Testis (tissue), 2 donors: ENCODE results near the gene PI4K2B.

ENCODE experiments used
- CTCF ChIP-seq, 3 experiments: fragments of 450-650 bp in 2 of 3; fragments of 200-600 bp in 1 of 3; sonication (generic) in 1 of 3; IDR thresholded peaks; one replicate each; pipeline ENCODE4 v1.5.1; 2016 to 2019; ENCODE audit warnings: antibody characterized with exemption in 3 of 3, mild to moderate bottlenecking in 2 of 3, moderate library complexity in 1 of 3
- POLR2A ChIP-seq: fragments of 450-650 bp; IDR thresholded peaks from one replicate; pipeline ENCODE4 v1.6.1; 2017; ENCODE audit warnings: antibody characterized with exemption, mild to moderate bottlenecking, moderate library complexity

GRCh38 chr4:25252230-25253070 lies 18.6 kb downstream of the PI4K2B start:
- TF ChIP-seq CTCF (IDR thresholded peaks at IDR 0.05) = no peak
- no peak for TF ChIP-seq POLR2A
